ENCODE measurements around the gene TTC31.
A peak's percentile ranks its signal among the peaks of the same experiment; 100 is the strongest.
"Not testable (repeated sequence)": the region's sequence is repeated elsewhere in the genome, so short reads cannot be mapped to it uniquely, and the experiment has no call there.

The TTC31 gene

DNA sequence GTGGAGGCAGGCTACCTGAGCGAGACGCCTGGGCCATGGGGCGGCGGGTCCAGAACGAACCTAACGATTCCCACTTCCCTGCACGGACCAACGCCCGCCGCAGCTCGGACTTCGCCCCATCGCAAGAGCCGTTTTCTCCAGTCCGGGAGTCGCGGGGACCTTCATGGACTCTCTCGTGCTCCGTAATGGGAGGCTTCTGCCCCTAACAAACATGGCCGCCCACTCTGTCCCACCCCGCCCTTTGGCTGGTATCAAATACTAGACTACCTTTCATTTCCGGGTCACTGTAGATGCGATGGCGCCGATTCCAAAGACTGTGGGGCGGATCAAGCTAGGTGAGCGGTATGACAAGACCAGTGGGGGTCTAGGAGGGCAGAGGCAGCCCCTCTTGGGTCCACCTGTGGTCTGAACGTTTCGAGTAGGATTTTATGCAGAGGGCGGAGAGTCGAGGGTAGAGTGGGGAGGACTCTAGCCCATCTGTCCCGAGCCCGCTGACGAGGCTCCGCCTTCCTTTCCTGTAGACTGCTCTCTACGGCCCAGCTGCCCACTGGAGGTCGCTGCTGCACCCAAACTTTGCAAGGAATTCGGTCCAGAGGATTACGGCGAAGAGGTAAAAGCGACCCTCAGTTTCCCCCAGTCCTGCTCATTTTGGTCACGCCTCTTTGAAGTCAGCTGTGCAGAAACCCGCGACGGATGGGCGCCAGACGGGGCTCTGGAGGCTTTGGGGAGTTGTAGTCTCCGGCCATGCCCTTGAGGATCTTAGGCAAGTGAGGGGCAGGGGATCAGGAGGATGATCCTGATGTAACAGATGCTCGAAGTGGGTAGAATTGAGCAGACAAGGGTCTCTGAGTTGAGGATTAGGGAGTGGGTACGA, at the start of gene TTC31, which contains the start of gene CCDC142:
Gene TTC31 (plus strand): TSS at position 281 of the 874 bp plus-strand sequence. CDS start 15 bp downstream, at position 296.
Gene CCDC142 (minus strand): TSS at position 198 of the 874 bp plus-strand sequence. CDS start 161 bp downstream, at position 37.
- peak; percentile 87 to 94 for DNase-seq

- DNase-seq = no peak
Measured at GRCh38 chr2:74436111-74436805, 46.6 kb upstream of the TTC31 start.

- no peak for DNase-seq
Measured at GRCh38 chr2:74436848-74437695, 45.8 kb upstream of the TTC31 start.

- no peak for DNase-seq
Measured at GRCh38 chr2:74438248-74438647, 44.6 kb upstream of the TTC31 start.

- DNase-seq = no peak
Measured at GRCh38 chr2:74439373-74439772, 43.5 kb upstream of the TTC31 start.

DNA sequence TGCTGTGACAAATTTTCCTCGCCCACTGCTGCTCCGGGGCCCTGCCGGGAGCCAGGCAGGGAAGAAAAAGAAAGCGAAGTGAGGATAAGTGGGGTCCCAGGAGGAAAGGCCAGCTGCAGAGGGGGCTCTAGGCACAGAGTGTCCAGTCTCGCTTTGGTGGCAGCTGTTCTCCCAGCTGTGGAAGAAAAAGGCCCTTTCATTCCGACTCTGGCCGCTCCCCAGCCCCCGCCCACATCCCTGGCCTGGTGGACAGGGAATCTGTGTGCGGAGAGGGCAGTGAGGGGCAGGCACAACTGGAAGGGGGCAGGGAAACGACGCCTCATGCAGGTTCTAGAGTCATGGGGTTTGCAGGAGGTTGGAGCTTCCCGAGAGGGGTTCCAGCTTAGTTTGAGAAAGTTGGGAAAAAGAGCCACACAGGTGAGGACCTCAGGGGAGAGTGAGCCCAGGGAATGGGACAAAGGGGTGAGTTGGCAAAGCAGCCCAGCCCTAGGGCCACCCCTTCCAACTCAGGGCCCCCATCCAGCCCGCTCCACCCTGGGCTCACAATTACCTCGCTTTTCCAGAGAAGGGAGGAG, 43.0 kb upstream of the TTC31 start:
- DNase-seq = no peak

DNA sequence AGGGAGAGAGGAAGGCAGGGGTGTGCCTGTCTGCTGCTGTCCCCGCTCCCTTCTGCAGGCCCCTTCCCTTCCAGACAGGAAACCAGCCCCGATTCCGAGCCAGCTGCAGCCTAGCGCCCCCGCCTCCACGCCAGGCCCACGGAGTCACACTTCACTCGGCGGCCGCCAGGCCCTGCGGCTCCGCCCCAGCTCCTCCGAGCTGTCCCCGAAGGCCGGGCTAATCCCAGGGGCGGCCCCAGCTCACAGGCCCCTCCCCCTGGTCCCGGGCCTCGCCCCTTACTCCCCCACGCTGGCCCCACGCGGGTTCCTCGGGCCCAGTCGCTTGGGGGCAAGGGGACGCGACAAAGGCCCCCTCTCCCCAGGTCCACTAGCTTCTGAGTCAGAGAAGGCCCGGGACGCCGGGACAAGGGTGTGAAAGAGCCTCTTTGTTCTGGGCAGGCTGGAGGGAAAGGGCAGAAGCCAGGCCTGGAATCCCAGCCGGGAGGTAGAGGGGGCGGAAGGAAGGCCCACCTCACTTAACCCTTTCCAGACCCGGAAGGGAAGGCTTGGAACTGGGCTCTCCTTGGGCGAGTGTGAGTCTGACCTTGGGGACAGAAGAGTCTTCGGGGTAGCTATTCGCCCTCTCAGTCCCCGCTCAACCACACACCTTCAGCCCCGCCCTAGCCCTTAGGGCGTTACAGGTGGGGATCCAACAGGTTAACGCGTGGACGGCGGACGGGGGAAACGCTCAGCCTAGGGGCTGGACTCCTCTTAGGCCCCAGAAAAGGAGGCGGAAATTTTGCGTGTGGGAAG, 42.3 kb upstream of the TTC31 start:
- peak in 1 of 2 experiments; percentile 39 for DNase-seq

DNA sequence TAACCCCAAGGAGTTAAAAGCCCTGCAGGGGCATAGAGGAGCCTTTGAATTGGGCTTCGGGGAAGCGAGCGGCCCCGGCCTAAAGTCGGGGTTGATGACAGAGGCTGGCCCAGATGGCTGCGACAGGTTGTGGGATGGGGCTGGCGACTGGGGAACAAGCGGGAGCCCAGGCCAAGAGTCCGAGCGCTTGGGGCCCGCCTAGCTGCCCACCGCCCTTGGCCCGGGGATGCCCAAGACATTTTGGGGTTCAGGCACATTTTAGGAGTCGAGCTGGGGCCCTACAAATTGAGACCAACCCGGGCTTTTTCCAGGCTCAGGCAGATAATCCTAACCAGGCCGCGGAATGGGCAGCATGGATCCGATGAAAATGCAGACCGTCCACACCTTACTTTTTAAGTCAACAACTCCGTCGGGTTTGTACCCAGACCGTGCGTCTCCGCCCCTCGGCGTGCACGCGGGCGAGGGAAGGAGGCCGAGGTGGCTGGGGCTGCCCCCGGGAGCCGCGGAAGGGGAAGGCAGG, 41.7 kb upstream of the TTC31 start:
- no peak for DNase-seq

DNA sequence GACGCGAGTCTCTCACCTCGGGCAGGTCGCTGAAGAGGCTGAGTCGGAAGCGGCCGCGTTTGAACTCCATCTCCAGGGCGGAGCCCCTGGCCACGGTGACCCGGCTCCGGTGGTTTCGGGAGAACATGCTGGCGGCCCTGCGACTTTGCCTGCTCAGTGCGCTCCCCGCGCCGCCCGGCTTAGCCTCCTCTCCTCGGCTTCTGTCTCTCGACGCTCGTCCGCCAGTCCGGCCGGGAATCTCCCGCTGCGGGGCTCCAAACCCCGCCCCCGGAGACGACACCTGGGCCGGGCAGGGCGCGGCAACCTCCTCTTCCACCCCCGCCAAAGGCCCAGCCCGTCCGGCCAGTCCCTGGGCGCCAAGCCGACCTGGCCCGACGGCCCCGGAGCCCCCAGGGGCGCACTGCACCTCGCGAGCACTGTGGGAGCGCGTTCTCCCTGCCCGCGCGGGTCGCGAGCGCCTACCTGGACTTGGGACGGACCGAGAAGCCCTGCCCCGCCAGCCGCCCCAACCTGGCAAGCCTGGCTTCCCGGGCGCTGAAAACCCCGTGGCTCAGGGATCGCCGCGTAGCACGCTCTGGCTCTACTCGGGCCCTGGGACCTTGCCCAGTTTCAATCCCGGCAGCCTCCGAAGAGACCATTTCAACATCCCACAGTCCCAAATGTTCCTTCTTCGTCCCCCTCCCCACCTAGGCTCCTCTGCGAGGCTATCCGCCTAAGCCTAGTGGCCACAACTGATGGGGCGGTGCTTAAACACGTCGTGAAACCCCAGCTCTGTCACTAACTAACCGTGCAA, 41.0 kb upstream of the TTC31 start, which contains the start of gene RTKN:
Gene RTKN (minus strand): TSS at position 248 of the 793 bp plus-strand sequence. CDS start 121 bp downstream, at position 127.
- no peak for DNase-seq

GRCh38 chr2:74442483-74443297, 40.2 kb upstream of the TTC31 start:
- DNase-seq = not testable (repeated sequence)

DNA sequence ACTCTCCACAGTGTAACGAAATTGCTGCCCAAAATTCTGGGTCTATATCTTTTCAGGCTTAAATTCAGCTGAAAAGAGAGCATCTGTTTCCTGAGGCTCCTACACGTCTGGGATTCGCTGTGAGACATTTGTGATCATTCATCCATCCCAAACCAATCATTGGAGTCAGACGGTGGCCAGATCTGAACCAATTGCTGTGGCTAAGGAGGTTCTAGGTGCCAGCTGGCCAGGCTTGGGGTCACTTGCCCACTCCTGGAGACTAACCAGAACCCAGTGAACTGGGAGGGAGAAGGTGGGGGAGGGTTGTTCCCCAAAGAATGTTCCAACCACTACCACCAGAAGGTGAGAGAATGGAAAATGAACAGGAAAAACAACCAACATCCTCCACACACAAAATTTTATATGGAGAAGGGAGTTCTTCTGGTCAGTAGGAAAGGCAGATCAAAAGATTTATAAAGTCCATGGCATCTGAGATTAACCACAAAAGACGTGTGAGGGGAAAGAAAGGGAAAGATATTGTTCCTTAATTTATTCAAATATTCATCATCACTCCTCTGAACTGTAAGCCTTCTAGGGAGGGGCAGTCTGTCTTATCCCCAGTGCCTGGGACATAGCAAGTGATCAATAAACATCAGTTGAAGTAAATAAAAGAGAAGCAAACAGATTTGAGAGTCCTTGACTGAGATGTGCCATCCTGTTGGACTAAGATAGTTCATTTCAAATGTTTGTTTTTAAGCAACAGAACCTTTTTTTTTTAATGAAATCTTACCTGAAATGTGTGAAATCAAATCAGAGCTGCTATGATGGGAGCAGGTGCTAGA, 38.2 kb upstream of the TTC31 start:
- no peak for DNase-seq

DNA sequence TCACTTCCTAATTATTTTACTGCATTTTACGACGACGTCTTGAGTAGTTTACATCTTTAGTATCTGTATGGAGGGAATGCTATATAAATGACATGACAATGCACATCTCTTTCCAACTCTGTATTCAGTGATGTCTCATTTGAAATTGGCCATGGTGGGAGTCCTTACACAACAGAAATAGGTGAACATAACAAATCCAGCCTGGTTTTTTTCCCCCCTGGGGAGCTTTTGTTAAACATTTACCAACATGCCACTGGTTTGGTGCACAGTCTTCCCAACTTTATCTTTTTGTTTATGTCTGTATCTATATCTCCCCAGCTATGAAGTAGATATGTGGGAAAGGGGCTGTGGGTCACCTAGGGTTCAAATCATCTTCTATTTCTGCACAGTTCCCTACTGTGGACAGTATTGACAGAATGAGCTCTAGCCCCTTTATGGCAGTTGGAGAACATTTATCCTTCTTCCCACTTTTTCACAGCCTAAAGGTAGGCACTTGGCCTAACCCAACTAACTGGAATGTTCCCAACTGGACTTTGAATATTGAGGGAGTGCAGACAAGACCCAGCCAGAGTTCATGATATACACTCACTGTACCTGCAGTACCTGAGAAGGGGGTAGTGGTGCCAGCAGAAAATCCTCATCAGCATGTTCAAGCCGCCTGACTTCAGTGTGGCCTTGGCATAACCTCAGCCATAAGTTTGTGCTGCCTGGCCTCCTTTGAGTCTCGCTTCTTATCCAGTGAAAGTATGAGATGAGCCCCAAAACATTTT, 35.5 kb upstream of the TTC31 start:
- DNase-seq = no peak

DNA sequence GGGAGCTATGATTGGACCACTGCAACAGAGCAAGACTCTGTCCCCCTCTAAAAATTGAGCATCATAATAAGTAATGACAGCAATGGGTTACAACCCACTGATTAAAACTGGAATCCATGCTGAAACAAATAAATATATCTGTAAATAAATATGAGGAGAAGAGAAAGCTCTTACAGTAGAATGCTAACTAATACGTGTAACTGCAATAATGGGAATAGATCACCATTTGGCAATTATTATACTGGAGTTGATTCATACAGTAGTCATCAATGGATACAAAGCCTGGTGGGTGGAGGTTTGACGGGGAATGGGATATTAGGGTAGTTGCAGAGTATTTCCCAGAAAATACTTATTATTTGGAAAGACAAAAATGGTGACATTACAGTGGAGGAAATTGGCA, 34.1 kb upstream of the TTC31 start:
- no peak for DNase-seq

GRCh38 chr2:74450570-74451190, 32.2 kb upstream of the TTC31 start:
- DNase-seq = no peak

DNA sequence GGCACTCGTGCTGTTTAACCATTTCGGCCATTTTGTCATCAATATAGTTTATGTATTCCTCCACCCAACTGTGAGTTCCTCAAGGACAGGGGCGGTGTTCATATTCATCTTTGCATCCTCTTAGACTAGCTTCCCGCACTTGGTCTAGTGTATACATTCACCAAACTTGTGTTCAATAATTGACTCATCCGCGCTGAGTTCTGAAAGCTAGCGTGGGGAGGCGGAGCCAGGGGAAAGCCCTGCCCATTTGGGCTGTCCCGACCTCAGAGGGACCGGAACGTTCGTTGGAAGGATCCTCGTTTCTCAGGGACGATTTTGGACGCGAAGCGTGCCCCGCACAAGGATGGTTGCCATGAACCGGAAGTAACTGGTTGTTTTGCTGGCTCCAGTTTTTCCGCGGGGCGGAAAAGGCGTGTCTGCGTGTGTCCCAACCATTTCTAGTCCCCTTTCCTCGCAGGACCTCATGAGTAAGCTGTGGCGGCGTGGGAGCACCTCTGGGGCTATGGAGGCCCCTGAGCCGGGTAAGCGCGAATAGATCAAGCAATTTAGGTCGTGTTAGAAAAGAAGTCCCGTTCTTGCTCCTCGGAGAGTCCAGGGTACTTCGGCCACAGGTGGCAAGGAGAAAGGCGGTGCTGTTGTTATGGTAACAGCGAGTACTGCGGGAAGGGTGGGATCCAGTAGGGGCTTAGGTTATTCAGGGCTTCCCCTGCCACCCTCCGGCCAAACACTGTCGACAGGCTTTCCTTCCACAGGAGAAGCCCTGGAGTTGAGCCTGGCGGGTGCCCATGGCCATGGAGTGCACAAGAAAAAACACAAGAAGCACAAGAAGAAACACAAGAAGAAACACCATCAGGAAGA, 28.0 kb upstream of the TTC31 start, which contains the start of gene INO80B:
Gene INO80B (plus strand): TSS at position 434 of the 858 bp plus-strand sequence. CDS start 30 bp downstream, at position 464.
- DNase-seq = peak; percentile 94 to 97

DNA sequence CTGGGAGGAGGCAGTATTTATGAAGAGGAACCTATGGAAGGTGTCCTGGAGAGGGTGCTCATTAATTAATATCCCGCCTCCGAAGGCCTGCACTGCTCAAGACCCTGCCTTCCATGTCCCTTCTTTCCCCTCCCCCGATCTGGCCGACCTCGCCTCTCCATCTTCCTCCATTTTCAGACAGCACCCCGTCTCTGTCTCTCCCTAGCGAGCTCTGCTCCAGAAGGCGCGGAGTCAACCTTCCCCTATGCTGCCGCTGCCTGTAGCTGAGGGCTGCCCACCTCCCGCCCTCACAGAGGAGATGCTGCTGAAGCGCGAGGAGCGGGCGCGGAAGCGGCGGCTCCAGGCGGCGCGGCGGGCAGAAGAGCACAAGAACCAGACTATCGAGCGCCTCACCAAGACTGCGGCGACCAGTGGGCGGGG, 25.7 kb upstream of the TTC31 start:
- no peak for DNase-seq
